GM12864 (cell line): Measurements from ENCODE around the gene LECT2.

Experiments
- DNase-seq: peaks from one replicate; pipeline ENCODE4 v3.0.0-alpha.2; 2011; ENCODE audit warnings: low read depth
- H3K4me3 ChIP-seq: 2 replicates; pipeline ENCODE4 v1.5.1; 2011; ENCODE audit warnings: mild to moderate bottlenecking, low read depth, low read length, control low read depth
- CTCF ChIP-seq: IDR thresholded peaks from 2 replicates; pipeline ENCODE4 v1.5.1; 2011; ENCODE audit warnings: low read depth, mild to moderate bottlenecking, moderate library complexity, low read length, control low read depth, inconsistent platforms; ENCODE audit errors: missing control alignments

The LECT2 gene

GRCh38 chr5:135953850-135954249, 933 bp downstream of the LECT2 start:
- no peak for TF ChIP-seq CTCF
- DNase-seq = no peak
- H3K4me3 ChIP-seq = no peak overlapping the region

GRCh38 chr5:135952683-135953082, 2.1 kb downstream of the LECT2 start:
- H3K4me3 ChIP-seq = no peak overlapping the region

GRCh38 chr5:135951807-135952206, 3.0 kb downstream of the LECT2 start:
- no peak overlapping the region for H3K4me3 ChIP-seq
- TF ChIP-seq CTCF = no peak
- no peak for DNase-seq

More at GRCh38 chr5:135952683-135953082, 2.1 kb downstream of the LECT2 start:
- DNase-seq = no peak
- TF ChIP-seq CTCF = no peak

- no peak for DNase-seq
- H3K4me3 ChIP-seq = no peak overlapping the region
- no peak for TF ChIP-seq CTCF
Measured at GRCh38 chr5:135951257-135951656, 3.5 kb downstream of the LECT2 start.

GRCh38 chr5:135950611-135951010, 4.2 kb downstream of the LECT2 start:
- DNase-seq = no peak
- no peak for TF ChIP-seq CTCF
- H3K4me3 ChIP-seq = no peak overlapping the region

- DNase-seq = peak; percentile 33
- TF ChIP-seq CTCF = peak; percentile 62
- no peak overlapping the region for H3K4me3 ChIP-seq
Measured at GRCh38 chr5:135944967-135945560, 9.7 kb downstream of the LECT2 start.

GRCh38 chr5:135944564-135944963, 10.2 kb downstream of the LECT2 start:
- DNase-seq = no peak
- no peak for TF ChIP-seq CTCF
- no peak overlapping the region for H3K4me3 ChIP-seq
